PC-9 (cell line): ENCODE results near the gene WDR18.

Source experiments
- CTCF ChIP-seq: fragments of 200-600 bp; sonication (generic); conservative IDR thresholded peaks from 2 replicates; pipeline ENCODE4 v1.6.1; 2017; ENCODE audit warnings: mixed run types, antibody characterized with exemption, mild to moderate bottlenecking, moderate library complexity
- EZH2 ChIP-seq: fragments of 200-600 bp; sonication (generic); IDR thresholded peaks from 2 replicates; pipeline ENCODE4 v1.8.0; 2017; ENCODE audit warnings: antibody characterized with exemption, low read depth

- TF ChIP-seq CTCF (no peak), EZH2 (no peak)
Measured at GRCh38 chr19:1000591-1001537, 16.7 kb downstream of the WDR18 start.
